Natural killer cell treated with Interleukin-12 subunit alpha and Interleukin-12 subunit beta and Interleukin-15 and Interleukin-18, amount 100 ng/mL, for 72 hours (primary cell): Measurements from ENCODE around the gene RTN4RL1. TPM values are rescaled to one million over a fixed set of nuclear protein-coding genes. Genes with fewer than 3 reads are reported as not detected.

ENCODE experiments used
- ATAC-seq, 2 donors: fragments of 150-1000 bp; cut with Tn5 transposase in 1 of 2; sonication (Bioruptor Pico), chemical (Tn5 transposase) in 1 of 2; 2 replicates each; pipeline ENCODE4 v1.10.0; 2021
- DNase-seq: peaks from one replicate; pipeline ENCODE4 v3.0.0; 2022; ENCODE audit warnings: low spot score
- H3K27ac Mint-ChIP-seq, 2 donors: 1 replicate in 1 of 2; 2 replicates in 1 of 2; pipeline ENCODE4 v1.8.0; 2022; ENCODE audit warnings: mixed read lengths in 2 of 2, mild to moderate bottlenecking in 1 of 2, moderate library complexity in 1 of 2
- H3K27me3 Mint-ChIP-seq, 2 donors: 1 replicate in 1 of 2; 2 replicates in 1 of 2; pipeline ENCODE4 v1.8.0; 2022; ENCODE audit warnings: mixed read lengths in 2 of 2
- H3K36me3 Mint-ChIP-seq: one replicate; pipeline ENCODE4 v1.8.0; 2022; ENCODE audit warnings: mixed read lengths
- H3K4me1 Mint-ChIP-seq, 2 donors: 1 replicate in 1 of 2; 2 replicates in 1 of 2; pipeline ENCODE4 v1.8.0; 2022; ENCODE audit warnings: low read depth in 2 of 2, mixed read lengths in 2 of 2, mild to moderate bottlenecking in 1 of 2
- H3K4me3 Mint-ChIP-seq: one replicate; pipeline ENCODE4 v1.8.0; 2022; ENCODE audit warnings: mixed read lengths
- H3K9me3 Mint-ChIP-seq: 2 replicates; pipeline ENCODE4 v1.8.0; 2022; ENCODE audit warnings: mixed read lengths
- total RNA-seq, 2 donors: library from RNA; stranded (reverse); gene quantifications; one replicate each; pipeline ENCODE4 v1.2.3, GENCODE V29; 2022

RTN4RL1 gene
- total RNA-seq, 2 donors from 2014 or later = not detected

- H3K9me3 Mint-ChIP-seq = no peaks in the 10 kb centered on the region
- no peak overlapping the region for H3K4me3 Mint-ChIP-seq
- no peaks in the 10 kb centered on the region for H3K27me3 Mint-ChIP-seq
- DNase-seq (no peak), ATAC-seq (no peak)
- no peak overlapping the region for H3K27ac Mint-ChIP-seq
- peaks cover 7% of the 10 kb centered on the region for H3K36me3 Mint-ChIP-seq
- H3K4me1 Mint-ChIP-seq = peaks cover 18 to 19% of the 10 kb centered on the region in 2 donors
Measured at GRCh38 chr17:2047590-2047989, 22.5 kb upstream of the RTN4RL1 start.

GRCh38 chr17:2044263-2044894, 19.2 kb upstream of the RTN4RL1 start:
- no peaks in the 10 kb centered on the region for H3K27me3 Mint-ChIP-seq
- H3K9me3 Mint-ChIP-seq = no peaks in the 10 kb centered on the region
- peaks cover 15 to 17% of the 10 kb centered on the region in 2 donors for H3K4me1 Mint-ChIP-seq
- no peak overlapping the region for H3K27ac Mint-ChIP-seq
- no peak for DNase-seq
- no peak for ATAC-seq
- H3K4me3 Mint-ChIP-seq = no peak overlapping the region
- H3K36me3 Mint-ChIP-seq = peaks cover 7% of the 10 kb centered on the region

GRCh38 chr17:2043785-2044184, 18.7 kb upstream of the RTN4RL1 start:
- peak overlapping the region; percentile 93 to 94 for H3K27ac Mint-ChIP-seq

GRCh38 chr17:2042933-2043332, 17.8 kb upstream of the RTN4RL1 start:
- Mint-ChIP-seq H3K27ac (peak overlapping the region; percentile 93 to 94), H3K27me3 (no peaks in the 10 kb centered on the region), H3K4me1 (peaks cover 15 to 17% of the 10 kb centered on the region in 2 donors), H3K9me3 (no peaks in the 10 kb centered on the region), H3K4me3 (peak overlapping the region; percentile 96), H3K36me3 (peaks cover 7% of the 10 kb centered on the region)
- DNase-seq = no peak
- no peak for ATAC-seq

More at GRCh38 chr17:2043785-2044184, 18.7 kb upstream of the RTN4RL1 start:
- Mint-ChIP-seq H3K27me3 (no peaks in the 10 kb centered on the region), H3K4me1 (peaks cover 15 to 17% of the 10 kb centered on the region in 2 donors), H3K9me3 (no peaks in the 10 kb centered on the region), H3K4me3 (peak overlapping the region; percentile 96), H3K36me3 (peaks cover 7% of the 10 kb centered on the region)
- DNase-seq = no peak
- ATAC-seq = no peak

GRCh38 chr17:2042390-2042847, 17.3 kb upstream of the RTN4RL1 start:
- Mint-ChIP-seq H3K9me3 (no peaks in the 10 kb centered on the region), H3K27me3 (no peaks in the 10 kb centered on the region), H3K4me3 (peak overlapping the region; percentile 96), H3K4me1 (peaks cover 15 to 17% of the 10 kb centered on the region in 2 donors), H3K27ac (peak overlapping the region; percentile 93 to 94), H3K36me3 (peaks cover 7% of the 10 kb centered on the region)
- DNase-seq (no peak), ATAC-seq (no peak)

GRCh38 chr17:2041561-2042389, 16.6 kb upstream of the RTN4RL1 start, which contains the start of gene OVCA2:
OVCA2 (plus strand) TSS chr17:2042022; CDS start chr17:2042048, 26 bp downstream.
- Mint-ChIP-seq H3K36me3 (peaks cover 7% of the 10 kb centered on the region), H3K27ac (peak within 1 kb of the TSS; percentile 93 to 94), H3K9me3 (no peaks in the 10 kb centered on the region), H3K4me3 (peak within 1 kb of the TSS; percentile 96), H3K27me3 (no peaks in the 10 kb centered on the region), H3K4me1 (peaks cover 15 to 17% of the 10 kb centered on the region in 2 donors)
- DNase-seq (peak; percentile 96), ATAC-seq (peak; percentile 97)

- H3K4me3 Mint-ChIP-seq = peak overlapping the region; percentile 96
- H3K4me1 Mint-ChIP-seq = peaks cover 15 to 17% of the 10 kb centered on the region in 2 donors
- DNase-seq = no peak
- peaks cover 7% of the 10 kb centered on the region for H3K36me3 Mint-ChIP-seq
- no peak for ATAC-seq
- H3K27me3 Mint-ChIP-seq = no peaks in the 10 kb centered on the region
- H3K27ac Mint-ChIP-seq = no peak overlapping the region
- no peaks in the 10 kb centered on the region for H3K9me3 Mint-ChIP-seq
Measured at GRCh38 chr17:2040942-2041560, 15.9 kb upstream of the RTN4RL1 start.

- Mint-ChIP-seq H3K27ac (no peak overlapping the region), H3K36me3 (peaks cover 7% of the 10 kb centered on the region), H3K4me3 (peak overlapping the region; percentile 96), H3K9me3 (no peaks in the 10 kb centered on the region), H3K4me1 (peaks cover 15 to 17% of the 10 kb centered on the region in 2 donors), H3K27me3 (no peaks in the 10 kb centered on the region)
- no peak for ATAC-seq
- DNase-seq = no peak
Measured at GRCh38 chr17:2040219-2040827, 15.2 kb upstream of the RTN4RL1 start.

GRCh38 chr17:2037155-2037554, 12.0 kb upstream of the RTN4RL1 start:
- DNase-seq (no peak), ATAC-seq (no peak)
- no peaks in the 10 kb centered on the region for H3K27me3 Mint-ChIP-seq
- no peak overlapping the region for H3K27ac Mint-ChIP-seq
- no peaks in the 10 kb centered on the region for H3K36me3 Mint-ChIP-seq
- H3K9me3 Mint-ChIP-seq = no peaks in the 10 kb centered on the region
- H3K4me1 Mint-ChIP-seq = peaks cover 2% of the 10 kb centered on the region in 2 donors
- no peak overlapping the region for H3K4me3 Mint-ChIP-seq

GRCh38 chr17:2035541-2036488, 10.7 kb upstream of the RTN4RL1 start:
- no peak overlapping the region for H3K4me3 Mint-ChIP-seq
- H3K4me1 Mint-ChIP-seq = peaks cover 2 to 3% of the 10 kb centered on the region in 2 donors
- H3K27ac Mint-ChIP-seq = no peak overlapping the region
- no peaks in the 10 kb centered on the region for H3K9me3 Mint-ChIP-seq
- ATAC-seq = no peak
- H3K27me3 Mint-ChIP-seq = no peaks in the 10 kb centered on the region
- DNase-seq = no peak
- no peaks in the 10 kb centered on the region for H3K36me3 Mint-ChIP-seq

GRCh38 chr17:2034806-2035540, 9.8 kb upstream of the RTN4RL1 start:
- ATAC-seq (no peak), DNase-seq (no peak)
- no peak overlapping the region for H3K4me3 Mint-ChIP-seq
- H3K27ac Mint-ChIP-seq = no peak overlapping the region
- no peaks in the 10 kb centered on the region for H3K27me3 Mint-ChIP-seq
- no peaks in the 10 kb centered on the region for H3K36me3 Mint-ChIP-seq
- no peaks in the 10 kb centered on the region for H3K9me3 Mint-ChIP-seq
- peaks cover 5 to 6% of the 10 kb centered on the region in 2 donors for H3K4me1 Mint-ChIP-seq

- peaks cover 5 to 6% of the 10 kb centered on the region in 2 donors for H3K4me1 Mint-ChIP-seq
- H3K27ac Mint-ChIP-seq = no peak overlapping the region
- H3K27me3 Mint-ChIP-seq = no peaks in the 10 kb centered on the region
- H3K4me3 Mint-ChIP-seq = no peak overlapping the region
- ATAC-seq (no peak), DNase-seq (no peak)
- H3K9me3 Mint-ChIP-seq = no peaks in the 10 kb centered on the region
- no peaks in the 10 kb centered on the region for H3K36me3 Mint-ChIP-seq
Measured at GRCh38 chr17:2034157-2034556, 9.0 kb upstream of the RTN4RL1 start.
